ENCODE results near the gene EDC3. TPM values are rescaled to one million over a fixed set of nuclear protein-coding genes. Genes with fewer than 3 reads are reported as not detected.
"Not testable (repeated sequence)": the region's sequence is repeated elsewhere in the genome, so short reads cannot be mapped to it uniquely, and the experiment has no call there.

The EDC3 gene
- total RNA-seq, 2 donors from 2014 or later, result 6.7 to 9.2 TPM

- no peak for TF ChIP-seq CTCF (IDR thresholded peaks at IDR 0.05)
- TF ChIP-seq POLR2A (IDR thresholded peaks at IDR 0.05), result no peak
- Histone ChIP-seq H3K9me3 (no peaks in the 10 kb centered on the region), H3K4me3 (no peak overlapping the region), H3K36me3 (replicated peaks in 1 of 2; ENCODE audit: insufficient read depth in 1 of 2, low read depth in 2 of 2) (no peaks in the 10 kb centered on the region), H3K27me3 (no peaks in the 10 kb centered on the region), H3K4me1 (peaks cover 32% of the 10 kb centered on the region), H3K27ac (peak overlapping the region; percentile 12 to 69 (median 56))
- 85% methylated on average over 8 of the region's 8 CpGs for WGBS, 2 donors
- no peak for ATAC-seq
- DNase-seq, result no peak
- intact Hi-C loops (cut with DNase I), result no loop called here
These were observed 32.4 kb downstream of the EDC3 start for GRCh38 chr15:74663303-74664027.

GRCh38 chr15:74662064-74662860, 33.6 kb downstream of the EDC3 start:
- H3K9me3 ChIP-seq, result no peaks in the 10 kb centered on the region
- intact Hi-C loops (cut with DNase I), result no loop called here
- ATAC-seq (peak; percentile 65), DNase-seq (no peak)
- WGBS, 2 donors, result 47% methylated on average over 4 of the region's 4 CpGs
- no peaks in the 10 kb centered on the region for H3K27me3 ChIP-seq
- H3K36me3 ChIP-seq (replicated peaks in 1 of 2; ENCODE audit: insufficient read depth in 1 of 2, low read depth in 2 of 2), result no peaks in the 10 kb centered on the region
- peak overlapping the region in 3 of 4 donors; percentile 9 to 49 (median 35) for H3K27ac ChIP-seq
- no peak overlapping the region for H3K4me3 ChIP-seq
- peaks cover 33% of the 10 kb centered on the region for H3K4me1 ChIP-seq
- TF ChIP-seq POLR2A (IDR thresholded peaks at IDR 0.05), result no peak
- TF ChIP-seq CTCF (IDR thresholded peaks at IDR 0.05), result no peak

GRCh38 chr15:74661280-74661679, 34.5 kb downstream of the EDC3 start:
- H3K36me3 ChIP-seq (replicated peaks in 1 of 2; ENCODE audit: insufficient read depth in 1 of 2, low read depth in 2 of 2); H3K4me3 ChIP-seq; H3K27me3 ChIP-seq; DNase-seq; H3K27ac ChIP-seq; intact Hi-C loops (cut with DNase I); ATAC-seq; H3K9me3 ChIP-seq: not testable (repeated sequence)
- 94 to 96% methylated on average over 8 of the region's 8 CpGs for WGBS, 2 donors
- peaks cover 37% of the 10 kb centered on the region for H3K4me1 ChIP-seq

- H3K27me3 ChIP-seq, result no peaks in the 10 kb centered on the region
- H3K27ac ChIP-seq, result no peak overlapping the region
- ATAC-seq (no peak), DNase-seq (no peak)
- 73 to 77% methylated on average over 3 of the region's 3 CpGs for WGBS, 2 donors
- no peaks in the 10 kb centered on the region for H3K36me3 ChIP-seq (replicated peaks in 1 of 2; ENCODE audit: insufficient read depth in 1 of 2, low read depth in 2 of 2)
- intact Hi-C loops (cut with DNase I), result no loop called here
- no peaks in the 10 kb centered on the region for H3K9me3 ChIP-seq
- peaks cover 30% of the 10 kb centered on the region for H3K4me1 ChIP-seq
- TF ChIP-seq POLR2A (IDR thresholded peaks at IDR 0.05) (no peak), CTCF (IDR thresholded peaks at IDR 0.05) (no peak)
- no peak overlapping the region for H3K4me3 ChIP-seq
These were observed 38.0 kb downstream of the EDC3 start for GRCh38 chr15:74657846-74658245.

- ATAC-seq (no peak), DNase-seq (peak in 2 of 4 donors; percentile 14 to 55)
- Histone ChIP-seq H3K4me3 (no peak overlapping the region), H3K4me1 (peaks cover 32% of the 10 kb centered on the region), H3K27ac (no peak overlapping the region), H3K27me3 (no peaks in the 10 kb centered on the region), H3K36me3 (replicated peaks in 1 of 2; ENCODE audit: insufficient read depth in 1 of 2, low read depth in 2 of 2) (no peaks in the 10 kb centered on the region), H3K9me3 (no peaks in the 10 kb centered on the region)
- 68 to 78% methylated on average over 4 to 6 of the region's 6 CpGs for WGBS, 2 donors
- intact Hi-C loops (cut with DNase I), result no loop called here
- TF ChIP-seq POLR2A (IDR thresholded peaks at IDR 0.05) (no peak), CTCF (IDR thresholded peaks at IDR 0.05) (no peak)
These were observed 38.8 kb downstream of the EDC3 start for GRCh38 chr15:74656935-74657535.
